Measurements from ENCODE around the gene JMJD4. TPM values are rescaled to one million over a fixed set of nuclear protein-coding genes. Genes with fewer than 3 reads are reported as not detected.

JMJD4 gene
- total RNA-seq, 1 experiment from 2014 or later: 20.7 TPM

GRCh38 chr1:227765261-227766014, 30.3 kb upstream of the JMJD4 start:
- intact Hi-C loops (cut with micrococcal nuclease; ENCODE audit: unreplicated experiment): loop anchor here (10.0 kb wide), 1 partner anchor 309 kb away; no protein-coding TSS in a partner anchor
- no peak for DNase-seq (ENCODE audit: low spot score)
- H3K27ac ChIP-seq (ENCODE audit: low read depth, low read length, poor library complexity, severe bottlenecking): no peak overlapping the region
- BruUV-seq (replicated peaks): no TSS peak
- no peaks in the 10 kb centered on the region for H3K27me3 ChIP-seq (replicated peaks; ENCODE audit: insufficient read depth, low read depth, low read length, poor library complexity)
- no peaks in the 10 kb centered on the region for H3K9me3 ChIP-seq (ENCODE audit: low read depth, low read length, poor library complexity, severe bottlenecking)
- no peak overlapping the region for H3K4me3 ChIP-seq (ENCODE audit: low read depth, low read length, poor library complexity, severe bottlenecking)
- peaks cover 9% of the 10 kb centered on the region for H3K36me3 ChIP-seq (ENCODE audit: insufficient read depth, low read length, poor library complexity, severe bottlenecking)
- ChIA-PET CTCF (no interaction called here), POLR2A (ENCODE audit: low non-redundant PET) (no interaction called here)
- H3K4me1 ChIP-seq (ENCODE audit: insufficient read depth, low read length, poor library complexity, severe bottlenecking): peaks cover 10% of the 10 kb centered on the region
- TF ChIP-seq CTCF (conservative IDR thresholded peaks at IDR 0.05; ENCODE audit: low read depth, low read length) (no peak), EZH2 (IDR thresholded peaks at IDR 0.05; ENCODE audit: borderline replicate concordance, low read depth, low read length, poor library complexity, severe bottlenecking) (no peak)

- Histone ChIP-seq H3K27me3 (replicated peaks; ENCODE audit: insufficient read depth, low read depth, low read length, poor library complexity) (no peaks in the 10 kb centered on the region), H3K9me3 (ENCODE audit: low read depth, low read length, poor library complexity, severe bottlenecking) (no peaks in the 10 kb centered on the region), H3K4me3 (ENCODE audit: low read depth, low read length, poor library complexity, severe bottlenecking) (no peak overlapping the region), H3K27ac (ENCODE audit: low read depth, low read length, poor library complexity, severe bottlenecking) (peak overlapping the region; percentile 24), H3K4me1 (ENCODE audit: insufficient read depth, low read length, poor library complexity, severe bottlenecking) (peaks cover 10% of the 10 kb centered on the region), H3K36me3 (ENCODE audit: insufficient read depth, low read length, poor library complexity, severe bottlenecking) (peaks cover 16% of the 10 kb centered on the region)
- POLR2A ChIA-PET (ENCODE audit: low non-redundant PET): no interaction called here
- peak; percentile 17 for DNase-seq (ENCODE audit: low spot score)
- BruUV-seq (replicated peaks): no TSS peak
- CTCF ChIA-PET: no interaction called here
- intact Hi-C loops (cut with micrococcal nuclease; ENCODE audit: unreplicated experiment): loop anchor here (5.0 to 10.0 kb wide), 2 partner anchors 282 to 311 kb away; no protein-coding TSS in a partner anchor
- TF ChIP-seq EZH2 (IDR thresholded peaks at IDR 0.05; ENCODE audit: borderline replicate concordance, low read depth, low read length, poor library complexity, severe bottlenecking) (no peak), CTCF (conservative IDR thresholded peaks at IDR 0.05; ENCODE audit: low read depth, low read length) (no peak)
Observed at GRCh38 chr1:227764019-227764391, 28.9 kb upstream of the JMJD4 start.

GRCh38 chr1:227763246-227764018, 28.3 kb upstream of the JMJD4 start:
- POLR2A ChIA-PET (ENCODE audit: low non-redundant PET): interaction anchor here (0.7 kb wide), 1 partner anchor 455 kb away, joined by 5 read pairs; no protein-coding TSS in a partner anchor
- Histone ChIP-seq H3K27ac (ENCODE audit: low read depth, low read length, poor library complexity, severe bottlenecking) (peak overlapping the region; percentile 24), H3K36me3 (ENCODE audit: insufficient read depth, low read length, poor library complexity, severe bottlenecking) (peaks cover 17% of the 10 kb centered on the region), H3K9me3 (ENCODE audit: low read depth, low read length, poor library complexity, severe bottlenecking) (no peaks in the 10 kb centered on the region), H3K4me1 (ENCODE audit: insufficient read depth, low read length, poor library complexity, severe bottlenecking) (peaks cover 10% of the 10 kb centered on the region), H3K4me3 (ENCODE audit: low read depth, low read length, poor library complexity, severe bottlenecking) (no peak overlapping the region), H3K27me3 (replicated peaks; ENCODE audit: insufficient read depth, low read depth, low read length, poor library complexity) (no peaks in the 10 kb centered on the region)
- no peak for DNase-seq (ENCODE audit: low spot score)
- intact Hi-C loops (cut with micrococcal nuclease; ENCODE audit: unreplicated experiment): loop anchor here (2.0 to 10.0 kb wide), 3 partner anchors 183 to 311 kb away; partner anchors contain the start of gene WNT9A
- CTCF ChIA-PET: no interaction called here
- BruUV-seq (replicated peaks): no TSS peak
- TF ChIP-seq EZH2 (IDR thresholded peaks at IDR 0.05; ENCODE audit: borderline replicate concordance, low read depth, low read length, poor library complexity, severe bottlenecking): no peak
- no peak for TF ChIP-seq CTCF (conservative IDR thresholded peaks at IDR 0.05; ENCODE audit: low read depth, low read length)
